Measurements from ENCODE around the gene FN1.

The FN1 gene

DNA sequence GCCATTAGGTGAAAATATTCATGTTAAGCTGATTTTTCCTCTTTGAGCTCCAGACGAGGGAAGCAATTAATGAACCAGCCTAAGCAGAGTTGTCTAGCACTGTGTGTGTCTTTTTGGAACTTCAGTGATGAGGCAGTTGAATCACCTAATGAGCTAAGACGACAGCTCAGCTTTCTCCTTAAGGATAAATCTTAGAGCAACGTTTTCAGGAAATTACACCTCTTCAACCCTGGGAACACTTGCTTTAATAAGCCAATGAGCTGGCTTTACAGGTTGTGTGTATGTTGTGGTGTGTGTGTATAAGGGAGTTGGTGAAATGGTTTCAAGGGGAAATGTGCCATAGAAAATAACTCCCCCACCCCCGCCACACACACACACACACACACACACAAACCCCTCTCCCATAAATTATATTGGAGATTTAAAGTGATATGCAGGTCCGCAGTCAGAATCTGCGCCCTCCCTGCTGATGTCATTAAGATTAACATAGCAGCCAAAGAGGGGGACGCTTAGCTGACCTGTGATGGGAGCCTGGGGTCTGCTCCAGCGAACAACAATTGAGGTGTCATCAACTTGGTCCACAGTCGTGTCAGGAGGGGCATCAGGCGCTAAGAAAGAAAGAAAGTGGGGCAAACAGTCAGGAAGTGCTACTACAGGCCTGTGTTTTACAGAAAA lies 28.1 kb downstream of the FN1 start:
- no peak for DNase-seq (ENCODE audit: low read depth in 2 of 2)

DNA sequence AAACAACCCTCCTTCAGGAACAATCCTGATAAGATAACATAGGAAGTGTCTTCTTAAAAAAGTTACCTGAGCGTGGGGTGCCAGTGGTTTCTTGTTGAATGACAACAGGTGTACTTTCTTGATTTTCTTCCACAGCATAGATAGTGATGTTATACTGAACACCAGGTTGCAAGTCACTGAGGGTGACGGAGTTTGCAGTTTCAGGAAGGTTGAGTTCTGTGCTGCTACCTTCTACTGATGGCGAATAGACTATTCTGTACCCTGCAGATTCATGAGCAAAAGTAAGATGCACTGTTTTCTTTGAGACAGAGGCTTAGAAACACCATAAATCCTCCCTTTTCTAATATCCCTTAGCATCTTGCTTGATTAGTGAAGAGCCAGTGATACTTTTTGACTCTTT lies 28.8 kb downstream of the FN1 start:
- DNase-seq (ENCODE audit: low read depth in 2 of 2): no peak

GRCh38 chr2:215405722-215406581 lies 29.9 kb downstream of the FN1 start:
- DNase-seq (ENCODE audit: low read depth in 2 of 2): no peak

DNA sequence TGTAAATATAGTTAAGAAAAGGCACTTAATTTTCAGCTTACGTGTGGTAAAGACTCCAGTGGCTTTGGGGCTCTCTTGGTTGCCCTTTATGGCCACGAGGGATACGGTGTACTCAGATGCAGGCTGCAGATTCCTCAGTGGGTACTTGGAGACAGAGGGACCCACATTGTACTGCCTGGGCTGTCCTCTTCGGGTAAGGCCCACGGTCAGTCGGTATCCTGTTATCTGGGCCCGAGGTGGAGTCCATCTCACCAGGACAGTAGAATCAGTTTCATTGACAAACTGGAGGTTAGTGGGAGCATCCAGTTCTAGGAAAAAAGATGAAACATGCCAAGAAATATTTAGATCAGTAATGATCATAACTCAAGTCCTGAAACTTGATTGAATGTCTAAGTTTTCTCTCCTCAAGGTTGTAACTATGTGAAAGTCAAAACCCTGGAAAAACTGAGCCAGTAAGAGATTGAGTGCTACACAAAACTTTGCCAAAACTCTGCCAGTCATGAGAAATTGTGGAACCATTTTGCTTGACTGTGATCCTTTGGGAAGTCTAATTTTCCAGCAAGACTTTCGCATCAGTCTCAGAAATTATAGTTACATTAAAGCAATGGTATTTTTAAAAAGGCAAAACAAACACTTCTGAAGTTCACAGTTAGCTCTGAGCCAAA lies 31.4 kb downstream of the FN1 start:
- DNase-seq (ENCODE audit: low read depth in 2 of 2): no peak

DNA sequence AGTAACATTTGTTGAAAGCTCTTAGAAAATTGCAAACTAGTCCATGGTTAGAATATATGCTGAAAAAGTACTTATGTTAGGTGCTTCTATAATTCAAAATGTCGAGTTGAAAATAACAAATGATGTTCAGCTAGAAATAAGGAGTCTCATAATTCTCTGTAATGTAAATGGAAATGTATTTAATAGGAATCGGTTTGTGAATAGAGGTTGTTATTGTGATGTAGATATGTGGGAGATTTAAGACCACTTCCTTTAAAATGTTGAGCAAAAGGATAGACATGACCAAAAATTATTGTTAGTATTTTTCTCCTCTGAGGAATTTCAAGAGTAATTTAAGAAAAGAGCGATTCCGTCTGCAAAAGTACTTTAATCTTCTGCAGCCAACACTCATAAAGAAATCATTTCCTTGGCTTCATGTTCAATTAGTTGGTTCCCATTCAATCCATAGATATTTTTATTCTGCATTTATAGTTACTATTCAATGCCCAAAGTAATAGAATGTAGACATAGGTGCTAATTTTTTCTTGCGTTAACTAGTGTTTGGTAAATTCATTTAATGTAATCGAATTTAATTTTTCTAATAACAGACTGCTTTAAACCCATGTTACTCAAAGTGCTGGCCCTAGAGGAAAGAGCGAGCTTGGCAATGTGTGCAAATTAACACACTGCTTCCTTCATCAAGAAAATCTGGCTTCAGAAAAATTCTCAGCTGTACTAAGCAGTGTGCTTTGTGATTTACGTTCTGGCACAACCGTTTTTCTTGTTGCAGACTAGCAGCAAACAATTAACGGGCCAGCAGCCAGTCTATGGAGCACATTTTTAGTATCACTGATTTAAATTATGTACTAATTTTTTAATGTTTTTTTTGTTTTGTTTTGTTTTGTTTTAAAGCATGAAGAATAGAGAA lies 32.2 kb downstream of the FN1 start:
- no peak for DNase-seq (ENCODE audit: low read depth in 2 of 2)

DNA sequence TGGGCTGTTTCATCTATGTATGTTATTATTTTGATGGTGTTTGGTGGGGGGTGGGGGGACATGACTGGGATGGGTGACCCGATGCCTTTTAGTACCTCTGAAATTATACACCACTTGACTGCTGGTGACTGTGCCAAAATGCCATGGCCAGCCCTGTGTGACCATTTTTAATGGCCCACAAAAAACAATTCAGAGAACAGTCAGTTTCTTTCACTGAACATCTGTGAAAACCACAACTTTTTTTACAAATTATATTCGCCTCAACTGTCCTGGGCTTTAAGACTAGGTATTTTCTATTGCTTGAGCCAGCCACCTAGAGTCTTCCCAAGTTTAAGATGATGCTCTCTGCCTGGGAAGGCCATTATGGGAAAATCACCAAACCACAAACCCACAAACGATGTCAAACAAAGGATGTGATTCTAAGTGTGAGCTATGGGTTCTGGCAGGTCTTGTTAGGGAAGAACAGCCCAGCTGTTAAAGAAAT lies 33.9 kb downstream of the FN1 start:
- no peak for DNase-seq (ENCODE audit: low read depth in 2 of 2)

DNA sequence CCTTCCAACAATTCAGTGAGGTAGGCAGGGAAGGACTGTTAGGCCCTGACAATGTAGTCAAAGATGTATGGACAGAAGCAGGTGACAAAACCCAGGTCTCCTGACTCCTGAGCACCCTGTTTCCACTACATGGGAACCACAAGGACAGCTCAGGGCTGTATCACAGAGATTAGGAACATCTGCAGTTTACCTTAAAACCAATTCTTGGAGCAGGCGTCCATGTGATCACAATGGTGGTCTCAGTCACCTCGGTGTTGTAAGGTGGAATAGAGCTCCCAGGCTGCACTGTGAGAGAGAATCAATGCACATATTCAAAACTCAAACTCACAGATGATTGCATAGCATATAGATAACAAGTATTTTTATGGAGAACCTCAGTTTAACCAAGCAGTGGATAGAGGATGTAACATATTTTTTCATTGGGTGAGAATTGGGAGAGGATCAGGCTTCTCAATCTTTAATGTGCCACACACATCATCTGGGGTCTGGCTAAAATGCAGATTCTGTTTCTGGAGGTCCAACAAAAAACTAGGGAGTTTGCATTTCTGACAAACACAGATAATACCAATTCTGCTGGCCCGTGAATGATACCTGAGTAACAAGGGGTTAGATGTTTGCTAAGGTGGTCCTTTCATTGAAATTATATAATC lies 36.7 kb downstream of the FN1 start:
- DNase-seq (ENCODE audit: low read depth in 2 of 2): no peak

DNA sequence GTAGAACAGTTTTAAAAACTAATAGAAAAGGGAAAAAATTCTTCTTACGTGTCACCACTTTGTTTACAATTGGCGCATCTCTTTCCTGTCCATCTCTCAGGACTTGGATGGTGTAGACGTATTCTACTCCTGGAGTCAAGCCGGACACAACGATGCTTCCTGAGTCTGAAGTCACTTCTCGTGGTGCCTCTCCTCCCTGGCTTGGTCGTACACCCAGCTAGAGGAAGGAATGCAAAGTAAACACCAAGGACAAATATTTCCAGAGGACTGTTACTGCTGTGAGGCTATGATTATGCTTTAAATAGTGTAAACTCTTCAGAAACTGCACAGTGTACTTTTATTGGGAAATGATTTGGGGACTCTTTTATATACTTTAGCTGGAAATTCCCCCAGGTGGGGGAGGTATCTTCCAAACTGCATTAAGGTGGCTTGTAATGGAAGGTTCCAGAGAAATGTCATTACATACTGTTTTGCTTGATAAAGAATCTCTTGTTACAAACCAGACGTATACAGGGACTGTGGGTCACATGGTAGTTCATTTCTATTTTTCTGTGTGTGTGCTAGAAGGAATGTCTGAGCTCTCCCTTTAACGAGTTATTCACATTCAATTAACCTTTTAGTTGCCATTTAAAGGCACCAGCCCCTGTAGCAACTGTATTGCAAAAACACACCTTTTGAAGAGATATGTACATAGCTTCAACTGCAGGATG lies 38.1 kb downstream of the FN1 start:
- no peak for DNase-seq (ENCODE audit: low read depth in 2 of 2)

DNA sequence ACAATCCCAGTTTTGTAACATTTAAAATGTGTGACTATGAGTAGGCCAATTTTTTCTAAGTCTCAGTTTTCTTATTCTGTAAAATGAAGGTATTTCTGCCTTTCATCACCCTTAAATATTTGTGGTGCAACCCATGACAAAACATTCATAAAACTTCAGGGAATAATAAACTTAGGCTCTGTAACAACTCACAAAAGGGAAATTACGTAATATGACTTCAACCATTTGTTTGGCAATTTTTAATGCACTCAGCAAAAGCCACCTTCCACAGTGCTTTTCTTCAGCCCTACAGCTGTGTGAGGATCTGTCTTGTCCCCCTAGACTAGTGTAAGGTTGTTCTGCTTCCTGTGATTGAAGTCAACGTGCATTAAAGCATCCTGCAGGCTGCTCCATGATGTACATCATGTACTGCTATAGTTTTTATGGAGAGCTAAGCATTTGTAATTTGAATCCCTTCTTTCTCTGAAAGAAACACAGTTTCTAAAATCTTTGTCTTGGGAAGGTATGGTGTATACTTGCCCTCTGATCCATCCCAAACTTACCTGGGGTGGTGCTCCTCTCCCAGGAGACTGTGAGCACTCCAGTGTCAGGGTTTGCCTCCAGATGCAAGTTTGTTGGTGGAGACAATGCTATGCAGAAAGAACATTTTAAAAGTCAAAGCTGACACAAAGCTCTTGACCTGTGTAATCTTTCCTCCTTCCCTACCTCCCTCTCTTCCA lies 39.1 kb downstream of the FN1 start:
- no peak for DNase-seq (ENCODE audit: low read depth in 2 of 2)

DNA sequence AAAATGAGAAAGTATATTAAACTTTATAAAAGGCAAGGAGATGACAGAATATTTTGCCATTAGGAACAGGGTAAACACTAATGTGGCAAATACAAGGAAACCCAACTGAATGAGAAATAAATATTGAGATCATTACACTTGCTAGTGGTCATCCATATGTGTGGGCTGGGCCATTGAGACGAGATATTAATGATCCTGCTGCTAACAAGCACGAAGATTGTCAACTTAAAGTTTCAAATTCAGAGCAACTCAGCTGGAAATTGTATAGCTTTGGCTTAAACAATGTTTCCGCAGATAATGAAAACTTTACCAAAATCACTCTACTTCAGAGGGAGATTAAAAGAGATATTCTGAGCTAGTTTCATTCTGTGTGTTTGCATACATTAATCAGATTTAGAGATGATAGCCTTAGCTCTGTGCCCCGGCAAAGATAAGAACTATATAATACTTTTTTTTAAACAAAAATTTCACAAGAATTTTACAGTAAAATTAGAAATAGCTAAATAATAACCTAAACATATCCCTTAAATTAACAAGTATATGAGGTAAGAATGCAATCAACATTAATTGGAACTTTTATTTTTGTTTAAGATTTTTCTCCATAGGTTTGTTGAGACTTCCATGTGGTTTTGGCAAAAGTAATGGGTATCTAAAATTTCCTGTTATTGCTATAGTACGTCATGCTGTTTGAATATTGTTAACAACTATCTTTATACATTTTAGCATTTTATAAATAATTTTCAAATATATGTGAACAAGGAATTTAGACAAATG lies 40.0 kb downstream of the FN1 start:
- no peak for DNase-seq (ENCODE audit: low read depth in 2 of 2)

- DNase-seq (ENCODE audit: low read depth in 2 of 2): no peak
Measured at GRCh38 chr2:215394102-215394805, 41.6 kb downstream of the FN1 start.

GRCh38 chr2:215392687-215393270 lies 43.1 kb downstream of the FN1 start:
- DNase-seq (ENCODE audit: low read depth in 2 of 2): no peak

DNA sequence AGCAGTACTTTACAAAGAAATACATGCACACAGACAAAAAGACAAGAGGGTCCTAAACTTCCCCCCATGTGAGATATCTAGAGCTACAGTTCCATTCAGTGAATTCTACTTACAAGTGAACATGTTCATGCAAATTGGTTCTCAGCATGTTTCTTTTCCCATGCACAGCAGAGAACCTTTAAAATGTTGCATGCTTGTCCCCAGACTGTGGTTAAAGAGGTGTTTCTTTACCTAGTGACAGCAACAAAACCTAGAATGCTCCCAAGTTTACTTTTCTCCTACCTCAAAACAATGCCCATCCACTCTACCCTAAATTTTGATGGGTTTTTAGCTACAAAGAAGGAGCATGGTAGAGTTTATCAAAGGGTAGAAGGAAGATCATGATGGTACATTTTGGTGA lies 43.7 kb downstream of the FN1 start:
- DNase-seq (ENCODE audit: low read depth in 2 of 2): no peak

- no peak for DNase-seq (ENCODE audit: low read depth in 2 of 2)
Measured at GRCh38 chr2:215391531-215391930, 44.3 kb downstream of the FN1 start.

DNA sequence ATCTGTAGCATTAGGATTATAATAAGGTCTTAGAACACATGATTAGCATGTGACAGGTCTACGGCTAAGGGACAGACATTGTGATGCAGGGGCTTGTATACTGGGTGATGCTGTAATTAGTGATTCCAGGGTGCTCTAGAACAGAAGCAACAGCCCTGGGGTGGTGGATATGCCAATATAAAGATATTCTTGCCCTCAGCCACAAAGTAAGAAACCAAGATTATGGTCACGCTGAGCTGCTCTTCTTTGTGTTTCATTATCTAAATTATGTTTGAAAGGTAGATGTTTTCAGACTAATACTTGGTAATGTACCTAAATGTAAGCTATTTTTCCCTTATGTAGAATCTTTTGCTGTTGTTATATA lies 45.3 kb downstream of the FN1 start:
- DNase-seq (ENCODE audit: low read depth in 2 of 2): no peak

- no peak for DNase-seq (ENCODE audit: low read depth in 2 of 2)
Measured at GRCh38 chr2:215388002-215388728, 47.7 kb downstream of the FN1 start.

DNA sequence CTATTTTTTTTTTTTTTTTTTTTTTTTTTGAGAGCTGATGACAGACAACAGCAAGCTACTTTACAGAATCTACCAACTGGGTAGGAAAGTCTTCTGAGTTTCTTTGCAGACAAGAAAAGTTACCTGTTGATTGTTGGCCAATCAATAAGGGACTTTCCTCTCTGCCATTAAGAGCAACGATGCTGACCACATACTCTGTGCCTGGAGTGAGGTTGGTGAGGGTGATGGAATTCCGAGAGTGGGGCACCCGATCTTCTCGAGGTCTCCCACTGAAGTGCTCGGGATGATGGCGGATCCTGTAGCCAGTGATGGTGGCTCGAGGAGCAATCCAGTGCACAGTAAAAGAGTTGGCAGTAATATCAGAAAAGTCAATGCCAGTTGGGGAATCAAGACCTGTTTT lies 49.3 kb downstream of the FN1 start:
- no peak for DNase-seq (ENCODE audit: low read depth in 2 of 2)
